Left lung (tissue), 14 donors: ENCODE measurements around the gene OR8D4. TPM values are rescaled to one million over a fixed set of nuclear protein-coding genes. Genes with fewer than 3 reads are reported as not detected.
"Not testable (repeated sequence)": the region's sequence is repeated elsewhere in the genome, so short reads cannot be mapped to it uniquely, and the experiment has no call there.

Experiments
- ATAC-seq: fragments of 200-7000 bp; cut with Tn5 transposase; one replicate; pipeline ENCODE4 v1.9.1; 2020; ENCODE audit warnings: moderate library complexity
- DNase-seq, 4 donors: peaks; one replicate each; pipeline ENCODE4 v3.0.0-alpha.2; 2013 to 2020
- H3K27ac ChIP-seq, 2 donors: fragments of 200-600 bp; sonication (generic) in 1 of 2; one replicate each; pipeline versions ENCODE4 v1.5.0 to v1.8.0; 2020 to 2021
- H3K27me3 ChIP-seq, 2 donors: fragments of 200-600 bp; sonication (generic) in 1 of 2; one replicate each; pipeline versions ENCODE4 v1.5.0 to v1.8.0; 2020 to 2021
- H3K36me3 ChIP-seq, 2 donors: fragments of 200-600 bp; sonication (generic) in 1 of 2; one replicate each; pipeline versions ENCODE4 v1.5.0 to v1.8.0; 2020 to 2021
- H3K4me1 ChIP-seq, 2 donors: fragments of 200-600 bp; one replicate each; pipeline ENCODE4 v1.8.0; 2021
- H3K4me3 ChIP-seq, 2 donors: fragments of 200-600 bp; sonication (generic) in 1 of 2; one replicate each; pipeline versions ENCODE4 v1.5.0 to v1.8.0; 2020 to 2021; ENCODE audit warnings: mild to moderate bottlenecking in 1 of 2
- H3K9me3 ChIP-seq, 2 donors: fragments of 200-600 bp; sonication (generic) in 1 of 2; one replicate each; pipeline versions ENCODE4 v1.5.0 to v1.8.0; 2020 to 2021
- intact Hi-C, 2 donors: fragments of 100-400 bp; cut with DNase I; formaldehyde crosslinking; loops; one replicate each; pipeline versions ENCODE4 v1.11.2 to v1.14.2; 2022
- long read RNA-seq, 12 donors: library from polyadenylated mRNA in 2 of 12; unstranded in 2 of 12; transcript quantifications; one replicate each; pipeline ENCODE4 v2.0.0 and lab custom pipeline, GENCODE V29; 2019 to 2026
- polyA plus RNA-seq, 6 donors: library from polyadenylated mRNA; unstranded; fragments of 120-200 nt; gene quantifications; one replicate each; pipeline ENCODE4 v1.2.1, GENCODE V29; 2013; ENCODE audit not compliant: insufficient read length in 6 of 6
- total RNA-seq, 2 donors: library from RNA; stranded (reverse); fragmentation: NEBNext Ultra II Directional; extraction: Animal tissue kit (Norgen Biotek cat#: 25700); gene quantifications; one replicate each; pipeline ENCODE4 v1.2.1, GENCODE V29; 2021
- TF ChIP-seq, protein P1 (sequence below), 2 donors: fragments of 200-600 bp; sonication (generic) in 1 of 2; IDR thresholded peaks; one replicate each; pipeline versions ENCODE4 v1.5.0 to v1.8.0; 2021; ENCODE audit warnings: antibody characterized with exemption in 2 of 2
- donor health status: DM: no; HTN: yes; CAD: no.
- donor health status: DM: no; HTN: no; CAD: no.

Gene OR8D4
- total RNA-seq (not detected), polyA plus RNA-seq (under 1 TPM in 2 of 6 donors, not detected in 4; 0.06 to 0.07 TPM)
- long read RNA-seq, donor 1, result 0 reads
- long read RNA-seq, donor 2, result 0 reads
- long read RNA-seq, donor 3, result 0 reads
- long read RNA-seq, donor 4, result 0 reads
- long read RNA-seq, donor 5, result 0 reads
- long read RNA-seq, donor 6, result 0 reads
- long read RNA-seq, donor 7, result 0 reads
- long read RNA-seq, donor 8, result 0 reads
- long read RNA-seq, donor 9, result 0 reads
- long read RNA-seq, donor 10, result 0 reads
- long read RNA-seq, donor 11, result 0 reads
- long read RNA-seq, donor 12, result 0 reads

DNA sequence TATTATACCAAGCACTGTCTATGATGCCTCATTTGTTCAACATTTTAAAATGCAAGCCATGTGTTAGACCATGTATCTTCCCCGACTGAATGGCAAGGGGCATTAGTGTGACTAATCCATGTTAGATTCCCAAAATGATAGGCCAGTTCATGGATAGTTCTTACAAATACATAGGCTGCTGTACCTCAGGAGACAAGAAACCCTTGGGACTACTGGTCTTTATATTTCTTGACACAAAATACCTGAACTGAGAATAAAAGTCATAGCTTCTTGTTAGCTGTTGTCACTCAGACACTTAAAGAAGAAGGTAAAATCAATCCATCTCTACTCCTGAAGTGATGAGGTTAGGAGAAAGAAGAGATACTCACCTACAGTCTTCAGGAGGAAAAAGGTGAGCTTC, at the start of gene OR8D4:
TSS of gene OR8D4 (plus strand) at position 301 of the 400 bp plus-strand sequence. CDS start 4,265 bp downstream, outside the sequence.
- TF ChIP-seq, protein P1, sequence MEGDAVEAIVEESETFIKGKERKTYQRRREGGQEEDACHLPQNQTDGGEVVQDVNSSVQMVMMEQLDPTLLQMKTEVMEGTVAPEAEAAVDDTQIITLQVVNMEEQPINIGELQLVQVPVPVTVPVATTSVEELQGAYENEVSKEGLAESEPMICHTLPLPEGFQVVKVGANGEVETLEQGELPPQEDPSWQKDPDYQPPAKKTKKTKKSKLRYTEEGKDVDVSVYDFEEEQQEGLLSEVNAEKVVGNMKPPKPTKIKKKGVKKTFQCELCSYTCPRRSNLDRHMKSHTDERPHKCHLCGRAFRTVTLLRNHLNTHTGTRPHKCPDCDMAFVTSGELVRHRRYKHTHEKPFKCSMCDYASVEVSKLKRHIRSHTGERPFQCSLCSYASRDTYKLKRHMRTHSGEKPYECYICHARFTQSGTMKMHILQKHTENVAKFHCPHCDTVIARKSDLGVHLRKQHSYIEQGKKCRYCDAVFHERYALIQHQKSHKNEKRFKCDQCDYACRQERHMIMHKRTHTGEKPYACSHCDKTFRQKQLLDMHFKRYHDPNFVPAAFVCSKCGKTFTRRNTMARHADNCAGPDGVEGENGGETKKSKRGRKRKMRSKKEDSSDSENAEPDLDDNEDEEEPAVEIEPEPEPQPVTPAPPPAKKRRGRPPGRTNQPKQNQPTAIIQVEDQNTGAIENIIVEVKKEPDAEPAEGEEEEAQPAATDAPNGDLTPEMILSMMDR (IDR thresholded peaks at IDR 0.05), result no peak
- no peaks in the 10 kb centered on the region for H3K36me3 ChIP-seq
- no peak within 1 kb of the TSS for H3K4me3 ChIP-seq
- DNase-seq, result no peak
- H3K9me3 ChIP-seq, result no peaks in the 10 kb centered on the region
- no peaks in the 10 kb centered on the region for H3K4me1 ChIP-seq
- H3K27me3 ChIP-seq, result no peaks in the 10 kb centered on the region
- ATAC-seq, result no peak
- H3K27ac ChIP-seq, result no peak within 1 kb of the TSS
- intact Hi-C loops, result no loop called here

DNA sequence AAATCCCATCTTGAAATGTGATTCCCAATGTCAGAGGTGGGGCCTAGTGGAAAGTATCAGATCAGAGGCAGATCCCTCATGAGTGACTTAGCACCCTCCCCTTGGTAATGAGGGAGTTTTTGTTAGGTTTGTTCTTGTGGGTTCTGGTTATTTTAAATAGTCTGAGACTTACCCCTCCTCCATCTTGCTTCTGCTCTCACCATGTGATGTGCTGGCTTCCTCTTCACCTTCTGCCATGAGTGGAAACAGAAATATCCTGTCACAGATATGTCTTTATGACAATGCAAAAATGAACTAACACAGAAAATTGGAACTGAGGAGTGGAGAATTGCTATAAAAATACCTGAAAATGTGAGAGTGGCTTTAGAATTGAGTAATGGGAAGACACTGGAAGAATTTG, 49.6 kb upstream of the OR8D4 start:
- Histone ChIP-seq H3K27me3 (peaks cover 0 to 4% of the 10 kb centered on the region in 2 donors), H3K36me3 (no peaks in the 10 kb centered on the region), H3K27ac (no peak overlapping the region), H3K4me1 (no peaks in the 10 kb centered on the region), H3K9me3 (peaks cover 0 to 4% of the 10 kb centered on the region in 2 donors), H3K4me3 (no peak overlapping the region)
- ATAC-seq (no peak), DNase-seq (no peak)
- TF ChIP-seq, protein P1 (IDR thresholded peaks at IDR 0.05), result no peak
- intact Hi-C loops, result no loop called here

DNA sequence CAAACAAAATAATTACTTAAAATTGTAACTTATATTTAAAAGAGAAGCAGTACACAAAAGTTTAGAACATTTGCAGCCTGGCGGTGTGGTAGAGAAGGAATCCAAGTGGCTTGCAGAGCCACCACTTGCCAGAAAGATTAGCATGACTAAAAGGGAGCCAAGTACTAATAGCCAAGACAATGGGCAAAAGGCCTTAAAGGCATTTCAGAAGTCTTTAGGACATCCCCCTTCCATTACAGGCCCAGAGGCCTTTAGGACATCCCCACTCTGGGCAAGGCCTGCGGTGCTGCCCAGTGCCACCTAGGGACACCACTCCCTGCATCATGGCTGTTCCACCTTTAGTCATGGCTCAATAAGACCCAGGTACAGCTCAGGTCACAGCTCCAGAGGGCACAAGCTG, 48.9 kb upstream of the OR8D4 start:
- no peaks in the 10 kb centered on the region for H3K36me3 ChIP-seq
- DNase-seq (no peak), ATAC-seq (no peak)
- intact Hi-C loops, result no loop called here
- H3K4me1 ChIP-seq, result no peaks in the 10 kb centered on the region
- peaks cover 0 to 4% of the 10 kb centered on the region in 2 donors for H3K9me3 ChIP-seq
- H3K4me3 ChIP-seq, result no peak overlapping the region
- peaks cover 0 to 4% of the 10 kb centered on the region in 2 donors for H3K27me3 ChIP-seq
- no peak overlapping the region for H3K27ac ChIP-seq
- TF ChIP-seq, protein P1 (IDR thresholded peaks at IDR 0.05), result no peak

DNA sequence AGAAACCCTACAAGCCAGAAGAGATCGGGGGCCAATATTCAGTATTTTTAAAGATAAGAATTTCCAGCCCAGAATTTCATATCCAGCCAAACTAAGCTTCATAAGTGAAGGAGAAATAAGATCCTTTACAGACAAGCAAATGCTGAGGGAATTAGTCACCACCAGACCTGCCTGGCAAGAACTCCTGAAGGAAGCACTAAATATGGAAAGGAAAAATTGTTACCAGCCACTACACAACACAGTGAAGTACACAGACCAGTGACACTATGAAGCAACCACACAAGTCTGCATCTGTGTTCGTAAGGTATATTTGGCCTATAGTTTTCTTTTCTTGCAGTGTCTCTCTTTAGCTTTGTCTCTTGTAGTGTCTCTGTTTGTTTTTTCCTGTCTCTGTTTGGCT, 45.5 kb upstream of the OR8D4 start:
- ATAC-seq, result no peak
- Histone ChIP-seq H3K36me3 (no peaks in the 10 kb centered on the region), H3K9me3 (peaks cover 0 to 4% of the 10 kb centered on the region in 2 donors), H3K27me3 (peaks cover 0 to 4% of the 10 kb centered on the region in 2 donors), H3K27ac (no peak overlapping the region), H3K4me1 (no peaks in the 10 kb centered on the region), H3K4me3 (no peak overlapping the region)
- TF ChIP-seq, protein P1 (IDR thresholded peaks at IDR 0.05), result no peak
- DNase-seq, result no peak
- intact Hi-C loops, result no loop called here

DNA sequence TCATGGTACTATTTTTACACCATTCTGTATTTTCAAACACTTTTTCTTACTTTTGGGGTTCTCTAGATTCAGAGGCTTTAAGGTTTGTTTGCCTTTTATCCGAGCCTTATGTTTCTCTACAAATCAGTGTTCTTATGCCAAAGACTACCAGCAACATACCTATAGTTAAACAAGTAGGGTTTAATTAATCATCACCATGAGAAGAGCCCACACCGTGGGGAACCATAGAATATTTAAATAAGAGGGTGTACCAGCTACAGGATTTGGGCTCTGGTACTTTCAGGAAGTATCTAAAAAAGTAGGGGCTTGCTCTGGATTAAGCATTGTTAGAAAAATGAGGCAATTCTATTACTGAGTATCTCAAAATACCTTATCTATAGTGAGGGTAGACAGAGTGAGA, 42.2 kb upstream of the OR8D4 start:
- Histone ChIP-seq H3K27ac (no peak overlapping the region), H3K36me3 (no peaks in the 10 kb centered on the region), H3K27me3 (no peaks in the 10 kb centered on the region), H3K4me3 (no peak overlapping the region), H3K9me3 (peaks cover 0 to 4% of the 10 kb centered on the region in 2 donors), H3K4me1 (no peaks in the 10 kb centered on the region)
- TF ChIP-seq, protein P1 (IDR thresholded peaks at IDR 0.05), result no peak
- no peak for ATAC-seq
- intact Hi-C loops, result no loop called here
- DNase-seq, result no peak

DNA sequence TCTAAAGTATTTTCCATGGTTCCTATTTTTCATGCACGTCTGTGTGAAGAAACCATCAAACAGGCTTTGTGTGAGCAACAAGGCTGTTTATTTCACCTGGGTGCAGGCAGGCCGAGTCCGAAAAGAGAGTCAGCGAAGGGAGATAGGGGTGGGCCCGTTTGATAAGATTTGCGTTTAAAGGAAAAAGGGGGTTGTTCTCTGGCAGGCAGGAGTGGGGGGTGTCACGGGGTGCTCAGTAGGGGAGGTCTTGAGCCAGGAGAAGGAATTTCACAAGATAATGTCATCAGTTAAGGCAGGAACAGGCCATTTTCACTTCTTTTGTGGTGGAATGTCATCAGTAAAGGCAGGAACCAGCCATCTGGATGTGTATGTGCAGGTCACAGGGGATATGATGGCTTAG, 36.7 kb upstream of the OR8D4 start:
- H3K27me3 ChIP-seq, DNase-seq, intact Hi-C loops, H3K36me3 ChIP-seq, H3K27ac ChIP-seq, H3K4me1 ChIP-seq, ATAC-seq, H3K4me3 ChIP-seq, H3K9me3 ChIP-seq: not testable (repeated sequence)

DNA sequence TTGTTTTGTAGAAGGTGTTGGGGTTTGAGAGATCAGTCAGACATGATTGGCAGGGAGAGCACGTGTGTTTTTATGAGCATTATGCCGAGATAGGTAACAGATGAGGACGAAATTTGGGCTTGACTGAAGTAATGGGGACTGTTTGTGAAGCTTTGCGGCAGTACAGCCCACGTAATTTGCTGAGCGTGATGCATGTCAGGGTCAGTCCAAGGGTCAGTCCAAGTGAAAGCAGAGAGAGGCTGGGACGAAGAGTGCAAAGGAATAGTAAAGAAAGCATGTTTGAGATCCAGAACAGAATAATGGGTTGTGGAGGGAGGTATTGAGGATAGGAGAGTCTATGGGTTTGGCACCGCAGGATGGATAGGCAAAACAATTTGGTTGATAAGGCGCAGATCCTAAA, 34.2 kb upstream of the OR8D4 start:
- H3K27ac ChIP-seq, DNase-seq, H3K4me1 ChIP-seq, intact Hi-C loops, H3K9me3 ChIP-seq, ATAC-seq, H3K4me3 ChIP-seq, H3K36me3 ChIP-seq, H3K27me3 ChIP-seq: not testable (repeated sequence)
